ENCODE results near the gene ITIH5.
"Not testable (repeated sequence)": the region's sequence is repeated elsewhere in the genome, so short reads cannot be mapped to it uniquely, and the experiment has no call there.

ITIH5 gene

GRCh38 chr10:7657552-7657951, 9.2 kb downstream of the ITIH5 start:
- H3K4me3 ChIP-seq (ENCODE audit: low read depth, low read length): no peak overlapping the region
- H3K4me1 ChIP-seq (ENCODE audit: control insufficient read depth, insufficient read depth, low read length): no peaks in the 10 kb centered on the region
- H3K36me3 ChIP-seq (ENCODE audit: control insufficient read depth, insufficient read depth, low read length): no peaks in the 10 kb centered on the region
- H3K27me3 ChIP-seq (ENCODE audit: control insufficient read depth, insufficient read depth, low read length): 0 out of 2 replicates have a peak, but pooled peaks cover 4% of the 10 kb centered on the region
- no peak overlapping the region for H3K27ac ChIP-seq (ENCODE audit: low read depth, low read length)
- no peaks in the 10 kb centered on the region for H3K9me3 ChIP-seq (ENCODE audit: control insufficient read depth, insufficient read depth, low read depth, low read length)
- no peak overlapping the region for H3K9ac ChIP-seq (ENCODE audit: low read length)

- H3K27ac ChIP-seq (ENCODE audit: low read depth, low read length); H3K36me3 ChIP-seq (ENCODE audit: control insufficient read depth, insufficient read depth, low read length); H3K27me3 ChIP-seq (ENCODE audit: control insufficient read depth, insufficient read depth, low read length); H3K9ac ChIP-seq (ENCODE audit: low read length); H3K4me3 ChIP-seq (ENCODE audit: low read depth, low read length); H3K9me3 ChIP-seq (ENCODE audit: control insufficient read depth, insufficient read depth, low read depth, low read length); H3K4me1 ChIP-seq (ENCODE audit: control insufficient read depth, insufficient read depth, low read length): not testable (repeated sequence)
Measured at GRCh38 chr10:7657079-7657478, 9.7 kb downstream of the ITIH5 start.

GRCh38 chr10:7651853-7652470, 14.8 kb downstream of the ITIH5 start:
- peaks cover 4% of the 10 kb centered on the region; the same call in 1 of the 2 replicates for H3K9me3 ChIP-seq (ENCODE audit: control insufficient read depth, insufficient read depth, low read depth, low read length)
- H3K4me1 ChIP-seq (ENCODE audit: control insufficient read depth, insufficient read depth, low read length): no peaks in the 10 kb centered on the region
- H3K27me3 ChIP-seq (ENCODE audit: control insufficient read depth, insufficient read depth, low read length): no peaks in the 10 kb centered on the region
- no peak overlapping the region for H3K4me3 ChIP-seq (ENCODE audit: low read depth, low read length)
- H3K9ac ChIP-seq (ENCODE audit: low read length): no peak overlapping the region
- H3K36me3 ChIP-seq (ENCODE audit: control insufficient read depth, insufficient read depth, low read length): no peaks in the 10 kb centered on the region
- no peak overlapping the region for H3K27ac ChIP-seq (ENCODE audit: low read depth, low read length)

- H3K4me3 ChIP-seq (ENCODE audit: low read depth, low read length): no peak overlapping the region
- peaks cover 4% of the 10 kb centered on the region; the same call in 1 of the 2 replicates for H3K9me3 ChIP-seq (ENCODE audit: control insufficient read depth, insufficient read depth, low read depth, low read length)
- no peak overlapping the region for H3K27ac ChIP-seq (ENCODE audit: low read depth, low read length)
- peaks cover 4% of the 10 kb centered on the region; the same call in 1 of the 2 replicates for H3K4me1 ChIP-seq (ENCODE audit: control insufficient read depth, insufficient read depth, low read length)
- no peaks in the 10 kb centered on the region for H3K27me3 ChIP-seq (ENCODE audit: control insufficient read depth, insufficient read depth, low read length)
- no peak overlapping the region for H3K9ac ChIP-seq (ENCODE audit: low read length)
- H3K36me3 ChIP-seq (ENCODE audit: control insufficient read depth, insufficient read depth, low read length): no peaks in the 10 kb centered on the region
Measured at GRCh38 chr10:7649673-7650300, 17.0 kb downstream of the ITIH5 start.

DNA sequence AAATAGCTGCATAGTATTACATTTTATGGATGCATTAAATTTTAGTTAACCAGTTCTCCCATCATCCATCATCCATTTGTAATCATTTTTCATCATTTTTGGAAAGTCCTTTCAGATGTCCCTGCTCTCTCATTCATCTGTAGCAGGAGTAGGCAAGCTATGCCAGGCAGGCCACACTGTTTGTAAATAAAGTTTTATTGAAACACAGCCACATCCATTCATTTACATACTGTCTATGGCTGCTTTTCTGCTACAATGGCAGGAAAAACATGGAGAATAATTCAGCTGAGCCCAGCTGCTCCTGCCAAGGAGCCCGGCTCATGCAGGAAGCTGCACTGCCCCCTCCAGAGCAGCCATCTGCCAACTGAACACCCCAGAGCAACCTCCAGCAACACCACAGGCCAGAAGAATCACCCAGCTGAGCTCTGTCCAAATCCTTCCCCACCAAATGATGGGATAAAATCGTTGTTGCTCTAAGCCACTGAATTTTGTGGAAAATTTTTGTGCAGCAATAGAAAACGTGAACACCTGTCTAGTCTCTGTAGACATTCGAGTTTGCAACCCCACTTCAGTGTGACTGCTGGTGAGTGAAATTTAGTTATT, 19.6 kb downstream of the ITIH5 start:
- Histone ChIP-seq H3K36me3 (ENCODE audit: control insufficient read depth, insufficient read depth, low read length) (no peaks in the 10 kb centered on the region), H3K9ac (ENCODE audit: low read length) (no peak overlapping the region), H3K27ac (ENCODE audit: low read depth, low read length) (no peak overlapping the region), H3K4me3 (ENCODE audit: low read depth, low read length) (no peak overlapping the region), H3K4me1 (ENCODE audit: control insufficient read depth, insufficient read depth, low read length) (peaks cover 4% of the 10 kb centered on the region; the same call in 1 of the 2 replicates), H3K27me3 (ENCODE audit: control insufficient read depth, insufficient read depth, low read length) (no peaks in the 10 kb centered on the region), H3K9me3 (ENCODE audit: control insufficient read depth, insufficient read depth, low read depth, low read length) (peaks cover 4% of the 10 kb centered on the region; the same call in 1 of the 2 replicates)

GRCh38 chr10:7642491-7643011, 24.2 kb downstream of the ITIH5 start:
- Histone ChIP-seq H3K27me3 (ENCODE audit: control insufficient read depth, insufficient read depth, low read length) (no peaks in the 10 kb centered on the region), H3K9ac (ENCODE audit: low read length) (no peak overlapping the region), H3K4me1 (ENCODE audit: control insufficient read depth, insufficient read depth, low read length) (peaks cover 4% of the 10 kb centered on the region; the same call in 1 of the 2 replicates), H3K36me3 (ENCODE audit: control insufficient read depth, insufficient read depth, low read length) (no peaks in the 10 kb centered on the region), H3K9me3 (ENCODE audit: control insufficient read depth, insufficient read depth, low read depth, low read length) (peaks cover 13% of the 10 kb centered on the region), H3K27ac (ENCODE audit: low read depth, low read length) (no peak overlapping the region), H3K4me3 (ENCODE audit: low read depth, low read length) (no peak overlapping the region)

DNA sequence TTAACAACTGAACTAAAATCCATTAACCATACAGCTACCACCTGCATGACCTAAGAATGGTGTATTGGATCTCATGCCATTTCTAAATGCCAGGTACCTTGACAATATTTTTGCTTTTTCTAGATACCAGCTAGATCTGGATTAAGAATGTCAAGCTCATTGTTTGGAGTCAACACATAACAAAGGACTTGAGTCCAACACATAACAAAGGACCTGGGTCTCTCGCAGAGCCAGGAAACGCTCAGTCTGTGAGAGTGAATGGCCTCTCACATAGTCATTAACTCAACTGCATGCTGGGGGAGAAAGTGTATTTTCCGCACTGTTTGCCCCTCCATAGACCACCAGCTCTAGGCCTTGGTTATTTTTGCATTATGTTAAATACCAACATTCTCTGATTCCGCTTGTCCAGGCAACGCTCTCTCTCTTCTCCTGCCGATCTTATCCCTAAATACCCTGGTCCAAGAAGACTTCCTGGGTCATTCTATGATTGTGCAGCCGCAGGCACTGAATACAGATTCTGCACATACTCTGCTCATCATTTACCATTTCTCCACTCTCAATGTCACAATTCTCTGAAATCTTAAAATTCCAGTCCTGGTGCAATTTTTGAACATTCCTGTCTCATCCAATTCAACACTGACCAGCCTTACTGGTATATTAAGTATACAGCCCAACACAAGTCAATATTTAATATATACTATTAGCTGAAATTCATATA, 31.2 kb downstream of the ITIH5 start:
- H3K4me3 ChIP-seq (ENCODE audit: low read depth, low read length): no peak overlapping the region
- H3K9me3 ChIP-seq (ENCODE audit: control insufficient read depth, insufficient read depth, low read depth, low read length): peaks cover 9% of the 10 kb centered on the region; the same call in 1 of the 2 replicates
- H3K36me3 ChIP-seq (ENCODE audit: control insufficient read depth, insufficient read depth, low read length): no peaks in the 10 kb centered on the region
- no peak overlapping the region for H3K9ac ChIP-seq (ENCODE audit: low read length)
- no peaks in the 10 kb centered on the region for H3K27me3 ChIP-seq (ENCODE audit: control insufficient read depth, insufficient read depth, low read length)
- peaks cover 10% of the 10 kb centered on the region for H3K4me1 ChIP-seq (ENCODE audit: control insufficient read depth, insufficient read depth, low read length)
- peak overlapping the region; percentile 80 for H3K27ac ChIP-seq (ENCODE audit: low read depth, low read length)

DNA sequence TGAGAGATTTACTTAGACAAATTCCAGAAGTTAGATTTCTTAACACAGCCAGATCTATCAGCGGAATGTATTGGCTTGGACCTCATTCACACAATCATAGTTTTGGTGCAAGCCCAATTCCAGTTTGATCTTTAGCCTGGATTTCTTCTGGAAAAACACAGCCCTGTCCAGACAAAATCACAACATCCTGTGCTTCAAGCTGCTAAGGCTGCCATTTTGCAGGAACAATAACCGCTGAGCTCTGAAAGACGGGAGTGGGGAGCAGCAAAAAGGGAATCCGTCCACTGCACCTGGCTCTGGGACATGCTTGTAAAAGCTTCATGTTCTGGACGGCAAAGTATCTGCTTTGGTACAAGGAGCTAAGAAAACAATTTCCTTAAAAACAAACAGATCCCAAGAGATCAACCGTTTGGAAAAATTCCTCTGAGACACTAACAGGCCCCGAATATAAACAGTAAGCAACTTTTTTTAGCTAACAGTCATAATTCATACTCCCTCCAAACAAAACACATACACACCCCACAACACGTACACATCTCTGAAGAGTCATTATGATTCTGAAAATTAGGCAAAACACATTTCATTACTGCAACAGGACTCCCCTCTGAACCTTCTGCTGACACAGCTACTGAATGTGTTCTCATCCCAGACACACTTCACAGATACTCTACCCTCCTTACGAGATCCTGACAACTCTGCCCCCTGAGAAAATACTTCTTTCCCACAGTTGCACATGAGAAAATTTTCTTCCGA, 32.4 kb downstream of the ITIH5 start:
- Histone ChIP-seq H3K27ac (ENCODE audit: low read depth, low read length) (no peak overlapping the region), H3K36me3 (ENCODE audit: control insufficient read depth, insufficient read depth, low read length) (no peaks in the 10 kb centered on the region), H3K27me3 (ENCODE audit: control insufficient read depth, insufficient read depth, low read length) (no peaks in the 10 kb centered on the region)

GRCh38 chr10:7626283-7626682, 40.5 kb downstream of the ITIH5 start:
- Histone ChIP-seq H3K27ac (ENCODE audit: low read depth, low read length) (no peak overlapping the region), H3K36me3 (ENCODE audit: control insufficient read depth, insufficient read depth, low read length) (no peaks in the 10 kb centered on the region), H3K4me3 (ENCODE audit: low read depth, low read length) (no peak overlapping the region), H3K9me3 (ENCODE audit: control insufficient read depth, insufficient read depth, low read depth, low read length) (no peaks in the 10 kb centered on the region), H3K9ac (ENCODE audit: low read length) (no peak overlapping the region), H3K4me1 (ENCODE audit: control insufficient read depth, insufficient read depth, low read length) (0 out of 2 replicates have a peak, but pooled peaks cover 2% of the 10 kb centered on the region), H3K27me3 (ENCODE audit: control insufficient read depth, insufficient read depth, low read length) (no peaks in the 10 kb centered on the region)

More for the DNA sequence above, 32.4 kb downstream of the ITIH5 start:
- H3K4me1 ChIP-seq (ENCODE audit: control insufficient read depth, insufficient read depth, low read length): peaks cover 10% of the 10 kb centered on the region
- no peak overlapping the region for H3K4me3 ChIP-seq (ENCODE audit: low read depth, low read length)
- H3K9ac ChIP-seq (ENCODE audit: low read length): no peak overlapping the region
- H3K9me3 ChIP-seq (ENCODE audit: control insufficient read depth, insufficient read depth, low read depth, low read length): peaks cover 9% of the 10 kb centered on the region; the same call in 1 of the 2 replicates

DNA sequence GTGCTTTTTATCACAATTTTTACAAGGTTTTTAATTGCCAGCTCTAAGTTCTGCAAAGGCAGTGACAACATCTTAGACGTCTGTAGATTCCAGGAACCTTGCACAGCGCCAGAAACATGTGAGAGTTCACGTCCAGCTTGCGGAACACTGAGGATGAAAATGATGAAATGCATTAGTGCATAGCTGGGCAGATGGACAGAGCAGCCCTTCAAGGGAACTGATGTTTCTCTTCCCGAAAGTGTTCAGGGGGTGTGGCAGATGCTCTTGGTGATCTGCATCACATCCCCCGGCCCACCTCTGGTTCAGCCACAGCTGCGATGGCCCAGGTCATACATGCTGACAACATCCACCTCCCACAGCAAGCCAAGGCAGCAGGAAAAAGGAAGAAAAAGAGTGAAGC, 40.9 kb downstream of the ITIH5 start:
- no peaks in the 10 kb centered on the region for H3K27me3 ChIP-seq (ENCODE audit: control insufficient read depth, insufficient read depth, low read length)
- no peaks in the 10 kb centered on the region for H3K36me3 ChIP-seq (ENCODE audit: control insufficient read depth, insufficient read depth, low read length)
- no peak overlapping the region for H3K4me3 ChIP-seq (ENCODE audit: low read depth, low read length)
- no peak overlapping the region for H3K9ac ChIP-seq (ENCODE audit: low read length)
- H3K27ac ChIP-seq (ENCODE audit: low read depth, low read length): no peak overlapping the region
- H3K4me1 ChIP-seq (ENCODE audit: control insufficient read depth, insufficient read depth, low read length): 0 out of 2 replicates have a peak, but pooled peaks cover 2% of the 10 kb centered on the region
- no peaks in the 10 kb centered on the region for H3K9me3 ChIP-seq (ENCODE audit: control insufficient read depth, insufficient read depth, low read depth, low read length)

All from HUES6 (cell line).